Activated CD4-positive, alpha-beta memory T cell treated with anti-CD3 and anti-CD28 coated beads for 36 hours (primary cell): ENCODE results near the gene ZNF8. TPM values are rescaled to one million over a fixed set of nuclear protein-coding genes. Genes with fewer than 3 reads are reported as not detected.

ENCODE experiments used
- CTCF ChIA-PET: fragments of 350-600 bp; sonication (Branson Sonifier 250); formaldehyde crosslinking; loops from one replicate; lab custom pipeline; 2021; ENCODE audit warnings: antibody characterized with exemption, inconsistent platforms; lab: Charles Lee
- POLR2A ChIA-PET: fragments of 350-600 bp; sonication (Branson Sonifier 250); formaldehyde crosslinking; loops from one replicate; lab custom pipeline; 2021; ENCODE audit warnings: antibody characterized with exemption; lab: Charles Lee
- DNase-seq: peaks from one replicate; pipeline ENCODE4 v3.0.0-alpha.2; 2020
- H3K27ac Mint-ChIP-seq: one replicate; pipeline ENCODE4 v1.8.0; 2021; ENCODE audit warnings: mixed read lengths
- H3K27me3 Mint-ChIP-seq: one replicate; pipeline ENCODE4 v1.8.0; 2021; ENCODE audit warnings: mixed read lengths
- H3K36me3 Mint-ChIP-seq: one replicate; pipeline ENCODE4 v1.8.0; 2021; ENCODE audit warnings: mixed read lengths
- H3K4me1 Mint-ChIP-seq: one replicate; pipeline ENCODE4 v1.8.0; 2021; ENCODE audit warnings: low read depth, mixed read lengths
- H3K4me3 Mint-ChIP-seq: one replicate; pipeline ENCODE4 v1.8.0; 2021; ENCODE audit warnings: mild to moderate bottlenecking, mixed read lengths
- H3K9me3 Mint-ChIP-seq: one replicate; pipeline ENCODE4 v1.8.0; 2021; ENCODE audit warnings: mixed read lengths
- intact Hi-C: fragments of 100-400 bp; cut with micrococcal nuclease; formaldehyde crosslinking; loops from one replicate; pipeline ENCODE4 v1.15.1; 2023
- total RNA-seq, 2 experiments: library from RNA; stranded (reverse); gene quantifications; one replicate each; pipeline ENCODE4 v1.2.3, GENCODE V29; 2021

The ZNF8 gene
- total RNA-seq, 2 experiments from 2014 or later, result 3.7 to 3.9 TPM

- DNase-seq, result no peak
- H3K27ac Mint-ChIP-seq, result no peak overlapping the region
- intact Hi-C loops, result no loop called here
- H3K27me3 Mint-ChIP-seq, result no peaks in the 10 kb centered on the region
- POLR2A ChIA-PET, result no interaction called here
- no peaks in the 10 kb centered on the region for H3K9me3 Mint-ChIP-seq
- peaks cover 16% of the 10 kb centered on the region for H3K36me3 Mint-ChIP-seq
- no peaks in the 10 kb centered on the region for H3K4me1 Mint-ChIP-seq
- CTCF ChIA-PET, result no interaction called here
- H3K4me3 Mint-ChIP-seq, result no peak overlapping the region
Observed at GRCh38 chr19:58319241-58319640, 40.5 kb downstream of the ZNF8 start.

GRCh38 chr19:58325311-58326022 is 46.7 kb downstream of the ZNF8 start:
- CTCF ChIA-PET, result interaction anchor here (2.8 kb wide), 1 partner anchor 195 kb away, joined by 11 read pairs; the partner anchor contains the start of gene ZBTB45
- H3K4me1 Mint-ChIP-seq, result peaks cover 4% of the 10 kb centered on the region
- peak; percentile 29 for DNase-seq
- H3K27me3 Mint-ChIP-seq, result no peaks in the 10 kb centered on the region
- no peaks in the 10 kb centered on the region for H3K9me3 Mint-ChIP-seq
- POLR2A ChIA-PET, result interaction anchor here (0.5 to 0.6 kb wide), 2 partner anchors 63 to 564 kb away, joined by 3 read pairs; no protein-coding TSS in a partner anchor
- intact Hi-C loops, result loop anchor here (1.0 to 5.0 kb wide), 5 partner anchors 20 to 194 kb away; partner anchors contain the start of genes ERVK3-1, ZBTB45, ZNF497 and ZNF584
- peaks cover 1% of the 10 kb centered on the region for H3K36me3 Mint-ChIP-seq
- no peak overlapping the region for H3K27ac Mint-ChIP-seq
- no peak overlapping the region for H3K4me3 Mint-ChIP-seq

GRCh38 chr19:58326501-58326913 is 47.8 kb downstream of the ZNF8 start:
- peaks cover 4% of the 10 kb centered on the region for H3K4me1 Mint-ChIP-seq
- ChIA-PET POLR2A (interaction anchor here (0.6 to 1.4 kb wide), 5 partner anchors 9 to 218 kb away, joined by 3 to 8 read pairs (median 3); partner anchors contain the start of genes TRIM28 and ZNF497), CTCF (interaction anchor here (0.7 to 2.8 kb wide), 3 partner anchors 9 to 194 kb away, joined by 3 to 11 read pairs (median 8); partner anchors contain the start of gene ZBTB45)
- H3K9me3 Mint-ChIP-seq, result no peaks in the 10 kb centered on the region
- H3K27ac Mint-ChIP-seq, result no peak overlapping the region
- H3K36me3 Mint-ChIP-seq, result peaks cover 1% of the 10 kb centered on the region
- no peak overlapping the region for H3K4me3 Mint-ChIP-seq
- DNase-seq, result no peak
- intact Hi-C loops, result loop anchor here (1.0 to 5.0 kb wide), 5 partner anchors 21 to 193 kb away; partner anchors contain the start of genes ERVK3-1, ZBTB45, ZNF497 and ZNF584
- no peaks in the 10 kb centered on the region for H3K27me3 Mint-ChIP-seq

GRCh38 chr19:58326914-58327726 is 48.4 kb downstream of the ZNF8 start, which contains the start of gene ZSCAN22:
Gene ZSCAN22, plus strand, starts transcription at chr19:58326994. Its CDS starts 7,809 bp downstream, at chr19:58334803.
- POLR2A ChIA-PET, result interaction anchor here (0.6 to 1.4 kb wide), 5 partner anchors 10 to 217 kb away, joined by 3 to 8 read pairs (median 3); partner anchors contain the start of genes TRIM28 and ZNF497
- Mint-ChIP-seq H3K27me3 (no peaks in the 10 kb centered on the region), H3K36me3 (peaks cover 1% of the 10 kb centered on the region), H3K27ac (no peak within 1 kb of the TSS), H3K4me1 (peaks cover 4% of the 10 kb centered on the region), H3K4me3 (no peak within 1 kb of the TSS), H3K9me3 (no peaks in the 10 kb centered on the region)
- intact Hi-C loops, result loop anchor here (1.0 to 5.0 kb wide), 6 partner anchors 22 to 192 kb away; partner anchors contain the start of genes ERVK3-1, ZBTB45, ZNF497 and ZNF584
- CTCF ChIA-PET, result interaction anchor here (0.7 to 2.8 kb wide), 3 partner anchors 10 to 193 kb away, joined by 3 to 11 read pairs (median 8); partner anchors contain the start of gene ZBTB45
- DNase-seq, result peak; percentile 95

- CTCF ChIA-PET, result interaction anchor here (1.0 to 1.6 kb wide), 2 partner anchors 61 to 185 kb away, joined by 3 read pairs; no protein-coding TSS in a partner anchor
- POLR2A ChIA-PET, result no interaction called here
- H3K4me3 Mint-ChIP-seq, result no peak overlapping the region
Observed at GRCh38 chr19:58328999-58329398, 50.2 kb downstream of the ZNF8 start.

GRCh38 chr19:58330458-58330857 is 51.7 kb downstream of the ZNF8 start:
- Mint-ChIP-seq H3K36me3 (peaks cover 6% of the 10 kb centered on the region), H3K27ac (no peak overlapping the region), H3K27me3 (no peaks in the 10 kb centered on the region), H3K4me3 (no peak overlapping the region), H3K4me1 (peaks cover 4% of the 10 kb centered on the region), H3K9me3 (no peaks in the 10 kb centered on the region)
- DNase-seq, result no peak
- ChIA-PET CTCF (interaction anchor here (1.0 kb wide), 1 partner anchor 16 kb away, joined by 7 read pairs; no protein-coding TSS in a partner anchor), POLR2A (no interaction called here)
- intact Hi-C loops, result no loop called here

More at GRCh38 chr19:58328999-58329398, 50.2 kb downstream of the ZNF8 start:
- no peaks in the 10 kb centered on the region for H3K9me3 Mint-ChIP-seq
- H3K4me1 Mint-ChIP-seq, result peaks cover 4% of the 10 kb centered on the region
- DNase-seq, result peak; percentile 24
- intact Hi-C loops, result loop anchor here (5.0 kb wide), 1 partner anchor 78 kb away; the partner anchor contains the start of gene ZNF584
- no peak overlapping the region for H3K27ac Mint-ChIP-seq
- no peaks in the 10 kb centered on the region for H3K36me3 Mint-ChIP-seq
- no peaks in the 10 kb centered on the region for H3K27me3 Mint-ChIP-seq

GRCh38 chr19:58332697-58333096 is 53.9 kb downstream of the ZNF8 start:
- Mint-ChIP-seq H3K36me3 (peaks cover 11% of the 10 kb centered on the region), H3K27ac (no peak overlapping the region), H3K9me3 (no peaks in the 10 kb centered on the region), H3K4me1 (peaks cover 4% of the 10 kb centered on the region), H3K4me3 (no peak overlapping the region), H3K27me3 (no peaks in the 10 kb centered on the region)
- intact Hi-C loops, result no loop called here
- ChIA-PET CTCF (interaction anchor here (0.9 kb wide), 1 partner anchor 15 kb away, joined by 4 read pairs; no protein-coding TSS in a partner anchor), POLR2A (no interaction called here)
- DNase-seq, result no peak

GRCh38 chr19:58334691-58335249 is 56.0 kb downstream of the ZNF8 start:
- H3K27ac Mint-ChIP-seq, result no peak overlapping the region
- H3K4me3 Mint-ChIP-seq, result no peak overlapping the region
- H3K9me3 Mint-ChIP-seq, result no peaks in the 10 kb centered on the region
- H3K27me3 Mint-ChIP-seq, result no peaks in the 10 kb centered on the region
- no peaks in the 10 kb centered on the region for H3K4me1 Mint-ChIP-seq
- intact Hi-C loops, result no loop called here
- ChIA-PET POLR2A (no interaction called here), CTCF (no interaction called here)
- DNase-seq, result no peak
- H3K36me3 Mint-ChIP-seq, result peaks cover 27% of the 10 kb centered on the region

- CTCF ChIA-PET, result no interaction called here
- H3K27me3 Mint-ChIP-seq, result no peaks in the 10 kb centered on the region
- H3K9me3 Mint-ChIP-seq, result no peaks in the 10 kb centered on the region
- DNase-seq, result no peak
- intact Hi-C loops, result no loop called here
- peaks cover 30% of the 10 kb centered on the region for H3K36me3 Mint-ChIP-seq
- no peak overlapping the region for H3K27ac Mint-ChIP-seq
- H3K4me3 Mint-ChIP-seq, result no peak overlapping the region
- POLR2A ChIA-PET, result no interaction called here
- H3K4me1 Mint-ChIP-seq, result no peaks in the 10 kb centered on the region
Observed at GRCh38 chr19:58335630-58336029, 56.9 kb downstream of the ZNF8 start.

- CTCF ChIA-PET, result no interaction called here
- H3K27me3 Mint-ChIP-seq, result no peaks in the 10 kb centered on the region
- DNase-seq, result no peak
- H3K4me3 Mint-ChIP-seq, result no peak overlapping the region
- peaks cover 35% of the 10 kb centered on the region for H3K36me3 Mint-ChIP-seq
- intact Hi-C loops, result no loop called here
- no peaks in the 10 kb centered on the region for H3K9me3 Mint-ChIP-seq
- no peak overlapping the region for H3K27ac Mint-ChIP-seq
- no peaks in the 10 kb centered on the region for H3K4me1 Mint-ChIP-seq
- POLR2A ChIA-PET, result no interaction called here
Observed at GRCh38 chr19:58336216-58336615, 57.5 kb downstream of the ZNF8 start.

- H3K4me1 Mint-ChIP-seq, result no peaks in the 10 kb centered on the region
- no peaks in the 10 kb centered on the region for H3K27me3 Mint-ChIP-seq
- peaks cover 36% of the 10 kb centered on the region for H3K36me3 Mint-ChIP-seq
- ChIA-PET POLR2A (no interaction called here), CTCF (no interaction called here)
- intact Hi-C loops, result no loop called here
- no peaks in the 10 kb centered on the region for H3K9me3 Mint-ChIP-seq
- H3K27ac Mint-ChIP-seq, result no peak overlapping the region
- H3K4me3 Mint-ChIP-seq, result no peak overlapping the region
- DNase-seq, result no peak
Observed at GRCh38 chr19:58336820-58337219, 58.1 kb downstream of the ZNF8 start.
